Heart left ventricle (tissue), 16 donors: ENCODE data around the gene FRMPD4. TPM values are rescaled to one million over a fixed set of nuclear protein-coding genes. Genes with fewer than 3 reads are reported as not detected.

ENCODE experiments used
- ATAC-seq, 4 donors: fragments of 200-7000 bp; cut with Tn5 transposase; one replicate each; pipeline ENCODE4 v1.9.1; 2020 to 2022; ENCODE audit warnings: moderate library complexity in 4 of 4, mild to moderate bottlenecking in 3 of 4, moderate number of reproducible peaks in 1 of 4
- DNase-seq, 5 donors: peaks; one replicate each; pipeline ENCODE4 v3.0.0-alpha.2; 2020
- H3K27ac ChIP-seq, 12 donors: fragments of 200-600 bp; sonication (generic) in 4 of 12; one replicate each; pipeline versions ENCODE4 v1.5.0 to v1.8.0; 2016 to 2022; ENCODE audit warnings: mild to moderate bottlenecking in 2 of 12
- H3K27me3 ChIP-seq, 9 donors: fragments of 200-600 bp; sonication (generic) in 2 of 9; one replicate each; pipeline versions ENCODE4 v1.5.1 to v1.8.0; 2016 to 2022; ENCODE audit warnings: mild to moderate bottlenecking in 3 of 9
- H3K36me3 ChIP-seq, 9 donors: fragments of 200-600 bp; sonication (generic) in 2 of 9; one replicate each; pipeline versions ENCODE4 v1.5.0 to v1.8.0; 2018 to 2022; ENCODE audit warnings: mild to moderate bottlenecking in 2 of 9
- H3K4me1 ChIP-seq, 12 donors: fragments of 200-600 bp; sonication (generic) in 4 of 12; one replicate each; pipeline versions ENCODE4 v1.5.0 to v1.8.0; 2016 to 2022; ENCODE audit warnings: mild to moderate bottlenecking in 3 of 12
- H3K4me3 ChIP-seq, 12 donors: fragments of 200-600 bp; sonication (generic) in 4 of 12; one replicate each; pipeline versions ENCODE4 v1.5.0 to v1.8.0; 2017 to 2022; ENCODE audit warnings: mild to moderate bottlenecking in 9 of 12, moderate library complexity in 4 of 12
- H3K9me3 ChIP-seq, 12 donors: fragments of 200-600 bp; sonication (generic) in 4 of 12; one replicate each; pipeline versions ENCODE4 v1.5.0 to v1.8.0; 2016 to 2022; ENCODE audit warnings: mild to moderate bottlenecking in 1 of 12
- CTCF ChIP-seq, 12 donors: fragments of 200-600 bp; sonication (generic) in 4 of 12; IDR thresholded peaks; one replicate each; pipeline versions ENCODE4 v1.5.0 to v1.8.0; 2018 to 2022; ENCODE audit warnings: antibody characterized with exemption in 12 of 12, mild to moderate bottlenecking in 5 of 12
- POLR2A ChIP-seq, 2 donors: fragments of 450-650 bp; IDR thresholded peaks; one replicate each; pipeline ENCODE4 v1.6.1; 2017; ENCODE audit warnings: antibody characterized with exemption in 2 of 2, mild to moderate bottlenecking in 2 of 2, moderate library complexity in 2 of 2
- WGBS, 4 donors: extraction: QIAGEN DNeasy Blood & Tissue Kit in 2 of 4; methylation state at CpG; one replicate each; pipeline versions ENCODE4 v1.1.5 to v1.1.7; 2013 to 2018; 5-methylcytosine and 5-hydroxymethylcytosine counted together
- intact Hi-C, 10 donors: fragments of 100-400 bp; cut with DNase I; formaldehyde crosslinking; loops; one replicate each; pipeline versions ENCODE4 v1.11.1 to v1.14.2; 2022
- polyA plus RNA-seq, 2 donors: library from polyadenylated mRNA; stranded (reverse); fragments of 200-250 nt; gene quantifications; one replicate each; pipeline ENCODE4 v1.2.3, GENCODE V29; 2013
- total RNA-seq, 9 donors: library from RNA; depleted of rRNA in 2 of 9; stranded (reverse); fragments of >200 nt in 2 of 9; fragmentation: NEBNext Ultra II Directional in 3 of 9; extraction: Animal tissue kit (Norgen Biotek cat#: 25700) in 3 of 9; gene quantifications; one replicate each; pipeline versions ENCODE4 v1.1.0 to v1.2.4, GENCODE V29; 2016 to 2023
- donor health status: ischemic (EF 13 %, LVEDD 7.1; RV severe dilation, severe dysfunction).
- donor health status: healthy with polysubstance abuse.
- donor health status: DM: no; HTN: yes; CAD: no.
- donor health status: DM: no; HTN: no; CAD: no.
- donor health status: ischemic (EF 25% LVEDD 6.9; RV normal size, moderate dysfunction).
- donor health status: ischemic (EF 25% LVEDD 5.7; RV mildly dilated, moderate dysfunction).
- donor health status: healthy.
- donor health status: DM: yes; HTN: yes; CAD: no.
- donor health status: ischemic (EF 35%, LVEDD 5.7; RV mildly dilated, moderate dysfunction).
- donor health status: nonischemic (EF 11% LVEDD 7.7; RV severe dilation, severe dysfunction).
- donor health status: DM: yes; HTN: yes; CAD: no.
- donor health status: PGD.
- donor health status: ischemic (EF 29% LVEDD 5.4; RV normal size, mild dysfunction).
- donor health status: nonischemic (EF 23%, LVEDD 6.1; RV moderate dilation, normal function).

FRMPD4 gene
- total and polyA plus RNA-seq, 11 donors: 0.07 to 4.2 (median 1.4) TPM

DNA sequence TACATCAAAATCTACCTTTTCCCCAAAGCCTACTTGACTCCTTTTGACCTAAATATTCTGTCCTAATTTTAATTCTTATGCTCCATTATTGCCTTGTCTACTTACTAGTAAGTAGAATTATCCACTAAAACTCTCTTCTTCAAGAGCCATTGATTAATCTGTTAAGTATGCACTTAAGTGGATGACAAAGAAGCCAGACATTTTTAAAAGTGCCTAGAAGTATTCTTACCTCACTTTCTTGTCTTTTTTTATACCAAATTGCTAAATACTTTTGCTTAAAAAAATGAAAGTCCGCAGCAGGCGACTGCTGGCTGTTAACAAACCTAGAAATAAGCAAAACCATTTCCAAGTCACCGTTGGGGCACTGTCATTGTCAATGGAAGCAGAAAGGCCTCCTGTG is 20.1 kb upstream of the FRMPD4 start:
- H3K27me3 ChIP-seq: no peaks in the 10 kb centered on the region
- H3K36me3 ChIP-seq: no peaks in the 10 kb centered on the region
- H3K4me3 ChIP-seq: no peak overlapping the region
- 57 to 85% (median 68%) methylated on average over 3 of the region's 3 CpGs for WGBS, 4 donors
- H3K4me1 ChIP-seq: no peaks in the 10 kb centered on the region
- DNase-seq (no peak), ATAC-seq (no peak)
- intact Hi-C loops: no loop called here
- no peak overlapping the region for H3K27ac ChIP-seq
- no peaks in the 10 kb centered on the region for H3K9me3 ChIP-seq
- TF ChIP-seq CTCF (IDR thresholded peaks at IDR 0.05): no peak

DNA sequence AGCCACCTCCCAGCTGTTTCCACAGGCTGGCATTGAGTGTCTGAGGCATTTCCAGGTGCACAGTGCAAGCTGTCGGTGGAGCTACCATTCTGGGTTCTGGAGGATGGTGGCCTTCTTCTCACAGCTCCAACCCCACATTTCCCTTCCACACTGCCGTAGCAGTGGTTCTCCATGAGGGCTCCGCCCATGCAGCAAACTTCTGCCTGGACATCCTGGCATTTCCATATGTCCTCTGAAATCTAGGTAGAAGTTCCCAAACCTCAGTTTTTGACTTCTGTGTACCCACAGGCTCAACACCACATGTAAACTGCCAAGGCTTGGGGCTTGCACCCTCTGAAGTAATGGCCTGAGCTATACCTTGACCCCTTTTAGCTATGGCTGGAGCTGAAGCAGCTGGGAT is 10.3 kb upstream of the FRMPD4 start:
- no peaks in the 10 kb centered on the region for H3K27me3 ChIP-seq
- H3K9me3 ChIP-seq: peaks cover 0 to 21% (median 0%) of the 10 kb centered on the region in 12 donors
- intact Hi-C loops: no loop called here
- ATAC-seq: no peak
- H3K4me1 ChIP-seq: no peaks in the 10 kb centered on the region
- no peaks in the 10 kb centered on the region for H3K36me3 ChIP-seq
- TF ChIP-seq POLR2A (IDR thresholded peaks at IDR 0.05) (no peak), CTCF (IDR thresholded peaks at IDR 0.05) (no peak)
- no peak overlapping the region for H3K27ac ChIP-seq
- no peak for DNase-seq
- WGBS, 4 donors: 86 to 93% (median 90%) methylated on average over 3 of the region's 3 CpGs
- no peak overlapping the region for H3K4me3 ChIP-seq

DNA sequence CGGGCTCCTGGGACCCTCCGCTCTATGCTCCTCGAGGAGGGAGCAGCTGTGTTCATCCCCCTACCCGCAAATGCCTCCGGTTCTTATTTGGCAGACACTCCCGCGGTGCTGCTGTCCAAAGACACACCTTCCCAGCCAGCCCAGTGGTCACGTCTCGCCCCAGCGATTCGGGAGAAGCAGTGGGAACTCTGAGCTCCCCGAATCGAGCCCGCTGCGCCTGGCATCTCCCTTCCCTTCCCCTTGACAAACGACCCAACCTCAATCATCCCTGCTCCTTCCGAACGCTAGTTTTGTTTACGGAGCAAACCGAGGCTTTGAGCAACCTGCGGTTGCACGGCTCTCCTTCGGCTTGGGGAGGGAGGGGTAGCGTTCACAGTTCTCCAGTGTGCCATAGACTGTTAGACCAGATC is 317 bp upstream of the FRMPD4 start:
- intact Hi-C loops: no loop called here
- TF ChIP-seq POLR2A (IDR thresholded peaks at IDR 0.05): no peak
- no peak for TF ChIP-seq CTCF (IDR thresholded peaks at IDR 0.05)
- Histone ChIP-seq H3K4me3 (peak overlapping the region in 11 of 12 donors; percentile 7 to 52 (median 41)), H3K36me3 (no peaks in the 10 kb centered on the region), H3K27ac (no peak overlapping the region), H3K27me3 (peaks cover 0 to 46% (median 0%) of the 10 kb centered on the region in 9 donors), H3K4me1 (peaks cover 0 to 4% (median 0%) of the 10 kb centered on the region in 12 donors), H3K9me3 (no peaks in the 10 kb centered on the region)
- 1 to 21% (median 10%) methylated on average over 24 of the region's 24 CpGs for WGBS, 4 donors
- no peak for ATAC-seq
- DNase-seq: no peak

- H3K9me3 ChIP-seq: no peaks in the 10 kb centered on the region
- no peaks in the 10 kb centered on the region for H3K36me3 ChIP-seq
- ATAC-seq (no peak), DNase-seq (no peak)
- peaks cover 0 to 4% (median 0%) of the 10 kb centered on the region in 12 donors for H3K4me1 ChIP-seq
- H3K4me3 ChIP-seq: no peak overlapping the region
- WGBS, 4 donors: 67 to 79% (median 73%) methylated on average over 4 of the region's 4 CpGs
- intact Hi-C loops: no loop called here
- H3K27ac ChIP-seq: no peak overlapping the region
- peaks cover 0 to 46% (median 0%) of the 10 kb centered on the region in 9 donors for H3K27me3 ChIP-seq
- no peak for TF ChIP-seq POLR2A (IDR thresholded peaks at IDR 0.05)
- TF ChIP-seq CTCF (IDR thresholded peaks at IDR 0.05): no peak
Measured at GRCh38 chrX:12139934-12140611, 1.8 kb downstream of the FRMPD4 start.
